ENCODE results near the gene MACROD2.
"Not testable (repeated sequence)": the region's sequence is repeated elsewhere in the genome, so short reads cannot be mapped to it uniquely, and the experiment has no call there.

MACROD2 gene

DNA sequence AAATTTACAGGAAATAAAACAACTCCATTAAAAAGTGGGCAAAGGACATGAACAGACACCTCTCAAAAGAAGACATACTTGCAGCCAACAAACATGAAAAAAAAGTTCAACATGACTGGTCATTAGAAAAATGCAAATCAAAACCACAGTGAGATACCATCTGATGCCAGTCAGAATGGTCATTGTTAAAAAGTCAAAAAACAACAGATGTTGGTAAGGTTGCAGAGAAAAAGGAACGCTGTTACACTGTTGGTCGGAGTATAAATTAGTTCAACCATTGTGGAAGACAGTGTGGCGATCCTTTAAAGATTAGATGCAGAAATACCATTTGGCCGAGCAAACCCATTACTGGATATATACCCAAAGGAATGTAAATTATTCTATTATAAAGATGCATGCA is 1200.1 kb downstream of the MACROD2 start (continued):
- no peak for TF ChIP-seq KLF10 (tag by site-specific recombination; IDR thresholded peaks at IDR 0.05)
- no peak for TF ChIP-seq ZNF629 (tag by site-specific recombination; IDR thresholded peaks at IDR 0.05)
- TF ChIP-seq PRDM10 (tag by site-specific recombination; IDR thresholded peaks at IDR 0.05) = no peak
- TF ChIP-seq SETDB1 (IDR thresholded peaks at IDR 0.05; ENCODE audit: insufficient read length, low read length) = no peak
- no peak for TF ChIP-seq PATZ1 (tag by site-specific recombination; IDR thresholded peaks at IDR 0.05)
- TF ChIP-seq ELK4 (IDR thresholded peaks at IDR 0.05; ENCODE audit: borderline replicate concordance, low read depth, low read length) = no peak
- no peak for TF ChIP-seq ZEB2 (tag by site-specific recombination; IDR thresholded peaks at IDR 0.05)
- no peak for TF ChIP-seq HIC1 (tag by site-specific recombination; IDR thresholded peaks at IDR 0.05)

DNA sequence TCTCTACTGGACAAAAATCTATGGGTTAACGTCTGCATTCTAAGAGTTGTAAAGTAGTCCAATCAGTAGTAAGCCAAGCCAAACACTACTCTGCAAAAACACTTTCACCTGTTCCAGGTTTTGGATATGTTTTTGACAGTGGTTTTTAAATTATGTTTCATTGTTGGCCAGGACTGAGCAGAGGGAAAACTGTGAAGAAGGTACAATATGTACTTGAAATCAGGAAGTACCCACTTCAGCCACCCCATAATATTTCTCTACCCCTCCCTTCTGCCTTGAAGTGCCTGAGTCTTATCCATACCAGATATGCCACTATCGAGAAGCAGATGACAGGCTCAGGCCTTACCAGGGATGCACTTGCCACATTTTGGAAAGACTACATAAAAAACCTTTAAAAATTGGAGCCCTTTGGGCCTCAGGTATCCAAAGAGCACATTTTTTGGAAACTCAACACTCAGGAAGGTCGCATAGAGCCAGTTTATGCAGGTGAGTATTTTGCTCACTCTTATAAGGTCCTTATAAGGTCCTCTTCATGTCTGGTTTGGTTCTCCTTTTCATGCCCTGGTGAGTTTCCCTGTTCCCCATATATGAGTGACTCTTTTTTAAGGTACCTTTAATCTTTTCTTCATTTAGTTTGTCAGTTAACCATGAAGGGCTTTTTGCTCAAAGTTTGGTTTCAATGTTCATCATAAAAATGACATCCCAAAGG is 1201.4 kb downstream of the MACROD2 start:
- POLR2A ChIA-PET = no interaction called here
- CTCF ChIA-PET = interaction anchor here (0.7 kb wide), 1 partner anchor 227 kb away, joined by 3 read pairs; no protein-coding TSS in a partner anchor
- no peak overlapping the region for H3K27ac ChIP-seq (ENCODE audit: extremely low read depth, low read depth, low read length)
- H3K9me3 ChIP-seq (ENCODE audit: control insufficient read depth, insufficient read depth, low read depth, low read length) = no peaks in the 10 kb centered on the region
- H3K36me3 ChIP-seq (ENCODE audit: control insufficient read depth in 2 of 2, insufficient read depth in 1 of 2, low read length in 2 of 2) = no peaks in the 10 kb centered on the region
- no peaks in the 10 kb centered on the region for H3K4me1 ChIP-seq (ENCODE audit: control insufficient read depth, insufficient read depth, low read length)
- TF ChIP-seq EGR2 (tag by site-specific recombination; IDR thresholded peaks at IDR 0.05; ENCODE audit: low read depth) (no peak), ZNF426 (tag by site-specific recombination; IDR thresholded peaks at IDR 0.05) (no peak), ZNF23 (tag by site-specific recombination; IDR thresholded peaks at IDR 0.05; ENCODE audit: borderline replicate concordance) (no peak), HOXD13 (CRISPR knock-in tag; IDR thresholded peaks at IDR 0.05; ENCODE audit: borderline replicate concordance) (no peak), BCL11B (tag by site-specific recombination; IDR thresholded peaks at IDR 0.05; ENCODE audit: low read depth) (no peak), ZBTB20 (tag by site-specific recombination; IDR thresholded peaks at IDR 0.05) (no peak), HOXC10 (CRISPR knock-in tag; IDR thresholded peaks at IDR 0.05) (no peak)
- no peak overlapping the region for H3K4me3 ChIP-seq (ENCODE audit: low read depth, low read length)

GRCh38 chr20:15198017-15198416 is 1202.7 kb downstream of the MACROD2 start:
- H3K27ac ChIP-seq (ENCODE audit: extremely low read depth, low read depth, low read length); H3K36me3 ChIP-seq (ENCODE audit: control insufficient read depth in 2 of 2, insufficient read depth in 1 of 2, low read length in 2 of 2); H3K4me3 ChIP-seq (ENCODE audit: low read depth, low read length); H3K9me3 ChIP-seq (ENCODE audit: control insufficient read depth, insufficient read depth, low read depth, low read length); CTCF ChIA-PET; H3K4me1 ChIP-seq (ENCODE audit: control insufficient read depth, insufficient read depth, low read length); POLR2A ChIA-PET: not testable (repeated sequence)
